Panc1 (cell line): Measurements from ENCODE around the gene DNM3. TPM values are rescaled to one million over a fixed set of nuclear protein-coding genes. Genes with fewer than 3 reads are reported as not detected.
A peak's percentile ranks its signal among the peaks of the same experiment; 100 is the strongest.

ENCODE experiments used
- ATAC-seq: fragments of 200-7000 bp; cut with Tn5 transposase; 2 replicates; pipeline ENCODE4 v1.9.1; 2020; ENCODE audit warnings: mild to moderate bottlenecking, moderate library complexity
- BruUV-seq: library from RNA; stranded (reverse); fragments of 400-500 nt; replicated peaks from 2 replicates; lab custom pipeline; 2021; lab: Mats Ljungman, UMichigan
- CTCF ChIA-PET: fragments of 300-600 bp; sonication (Branson Sonifier 250); formaldehyde crosslinking; loops from one replicate; lab custom pipeline; 2022; ENCODE audit warnings: antibody characterized with exemption; lab: Charles Lee
- POLR2A ChIA-PET: fragments of 300-600 bp; sonication (Branson Sonifier 250); formaldehyde crosslinking; loops from one replicate; lab custom pipeline; 2022; ENCODE audit warnings: antibody characterized with exemption; lab: Charles Lee
- DNase-seq: peaks from one replicate; pipeline ENCODE4 v3.0.0-alpha.2; 2010; ENCODE audit warnings: low read depth, low spot score
- H3K27ac ChIP-seq: 2 replicates; pipeline ENCODE4 v1.5.1; 2011; ENCODE audit warnings: mild to moderate bottlenecking, low read length, inconsistent platforms
- H3K27me3 ChIP-seq: fragments of 200-500 bp; sonication (Bioruptor generic); 2 replicates; pipeline ENCODE4 v1.6.0; 2014; ENCODE audit warnings: low read length, inconsistent platforms; ENCODE audit not compliant: control insufficient read depth, insufficient read depth
- H3K36me3 ChIP-seq: fragments of 200-500 bp; sonication (Bioruptor generic); 2 replicates; pipeline ENCODE4 v1.5.1; 2014; ENCODE audit warnings: inconsistent platforms, mild to moderate bottlenecking, low read length, moderate library complexity; ENCODE audit not compliant: control insufficient read depth, insufficient read depth
- H3K4me1 ChIP-seq: 2 replicates; pipeline ENCODE4 v1.5.1; 2011; ENCODE audit warnings: inconsistent platforms, mild to moderate bottlenecking, low read length, moderate library complexity; ENCODE audit not compliant: control insufficient read depth, insufficient read depth
- H3K4me3 ChIP-seq, 2 experiments: 2 replicates each; pipeline ENCODE4 v1.5.1; 2011 to 2012; ENCODE audit warnings: low read depth in 2 of 2, low read length in 2 of 2, mild to moderate bottlenecking in 2 of 2, inconsistent platforms in 1 of 2, moderate library complexity in 1 of 2
- H3K9me3 ChIP-seq: fragments of 200-500 bp; sonication (Bioruptor generic); 2 replicates; pipeline ENCODE4 v1.5.1; 2014; ENCODE audit warnings: low read depth, mild to moderate bottlenecking, inconsistent platforms, low read length, moderate library complexity; ENCODE audit not compliant: control insufficient read depth, insufficient read depth
- CTCF ChIP-seq: fragments of 450-650 bp; IDR thresholded peaks from 2 replicates; pipeline ENCODE4 v1.5.1; 2017; ENCODE audit warnings: mild to moderate bottlenecking
- POLR2AphosphoS5 ChIP-seq: IDR thresholded peaks from 2 replicates; pipeline ENCODE4 v1.6.1; 2012; ENCODE audit warnings: mild to moderate bottlenecking, low read depth, low read length, moderate library complexity
- REST ChIP-seq, 2 experiments: IDR thresholded peaks; 2 replicates each; pipeline ENCODE4 v1.6.1; 2011 to 2012; ENCODE audit warnings: low read depth in 2 of 2, control low read depth in 1 of 2, low read length in 1 of 2, mild to moderate bottlenecking in 1 of 2, moderate library complexity in 1 of 2; ENCODE audit not compliant: insufficient read depth in 1 of 2
- SIN3A ChIP-seq: IDR thresholded peaks from 2 replicates; pipeline ENCODE4 v1.6.1; 2012; ENCODE audit warnings: low read depth, mild to moderate bottlenecking, low read length, moderate library complexity, borderline replicate concordance; ENCODE audit not compliant: insufficient read depth
- in situ Hi-C: cut with HindIII; loops from 2 replicates; pipeline ENCODE4 v1.10.0; 2016; ENCODE audit warnings: low sequenced_read_pairs, low pct_unique_long_range_greater_than_20kb
- intact Hi-C: fragments of 100-400 bp; cut with micrococcal nuclease; formaldehyde crosslinking; loops from one replicate; pipeline ENCODE4 v1.10.0; 2022; ENCODE audit not compliant: unreplicated experiment
- total RNA-seq: library from RNA; stranded (reverse); gene quantifications from one replicate; pipeline ENCODE4 v1.2.1, GENCODE V29; 2021; ENCODE audit not compliant: unreplicated experiment

The DNM3 gene
- total RNA-seq, 1 experiment from 2014 or later = 0.46 TPM

GRCh38 chr1:172167796-172168596 is 326.7 kb downstream of the DNM3 start:
- Histone ChIP-seq H3K27ac (peak overlapping the region; percentile 48; the same call in 1 of the 2 replicates), H3K27me3 (no peaks in the 10 kb centered on the region), H3K9me3 (no peaks in the 10 kb centered on the region), H3K4me1 (no peaks in the 10 kb centered on the region), H3K4me3 (no peak overlapping the region), H3K36me3 (no peaks in the 10 kb centered on the region)
- TF ChIP-seq CTCF (no peak), SIN3A (no peak), POLR2AphosphoS5 (no peak), REST (IDR thresholded peaks at IDR 0.05; ENCODE audit: insufficient read depth in 1 of 2, low read depth in 2 of 2, low read length in 1 of 2) (no peak)
- no TSS peak for BruUV-seq
- ChIA-PET POLR2A (no interaction called here), CTCF (no interaction called here)
- DNase-seq (no peak), ATAC-seq (no peak)
- in situ Hi-C loops = no loop called here
- intact Hi-C loops = no loop called here

- POLR2A ChIA-PET = no interaction called here
Observed at GRCh38 chr1:172168597-172168872, 327.2 kb downstream of the DNM3 start.

More at GRCh38 chr1:172168597-172168872, 327.2 kb downstream of the DNM3 start:
- Histone ChIP-seq H3K27ac (no peak overlapping the region), H3K27me3 (no peaks in the 10 kb centered on the region), H3K4me1 (no peaks in the 10 kb centered on the region), H3K9me3 (no peaks in the 10 kb centered on the region), H3K4me3 (no peak overlapping the region), H3K36me3 (no peaks in the 10 kb centered on the region)
- intact Hi-C loops = no loop called here
- CTCF ChIA-PET = no interaction called here
- TF ChIP-seq SIN3A (no peak), CTCF (no peak)
- DNase-seq (no peak), ATAC-seq (no peak)
- in situ Hi-C loops = no loop called here
- BruUV-seq = no TSS peak
